GM13977 (cell line): ENCODE data around the gene GRID2IP.
"Not testable (repeated sequence)": the region's sequence is repeated elsewhere in the genome, so short reads cannot be mapped to it uniquely, and the experiment has no call there.

ENCODE experiments used
- DNase-seq: peaks from one replicate; pipeline ENCODE4 v3.0.0; 2012; ENCODE audit warnings: low spot score
- in situ Hi-C: fragments of 300-500 bp; cut with MboI; formaldehyde crosslinking; loops from one replicate; pipeline ENCODE4 v1.12.0; 2022; ENCODE audit warnings: low sequenced_read_pairs, low pct_unique_long_range_greater_than_20kb, mixed read lengths, inconsistent platforms; ENCODE audit not compliant: unreplicated experiment
- TF ChIP-seq, protein P1 (sequence below): IDR thresholded peaks from 2 replicates; pipeline ENCODE4 v1.5.1; 2012; ENCODE audit warnings: mild to moderate bottlenecking, control low read depth; ENCODE audit not compliant: insufficient read depth; ENCODE audit errors: extremely low read depth, missing control alignments

GRID2IP gene

DNA sequence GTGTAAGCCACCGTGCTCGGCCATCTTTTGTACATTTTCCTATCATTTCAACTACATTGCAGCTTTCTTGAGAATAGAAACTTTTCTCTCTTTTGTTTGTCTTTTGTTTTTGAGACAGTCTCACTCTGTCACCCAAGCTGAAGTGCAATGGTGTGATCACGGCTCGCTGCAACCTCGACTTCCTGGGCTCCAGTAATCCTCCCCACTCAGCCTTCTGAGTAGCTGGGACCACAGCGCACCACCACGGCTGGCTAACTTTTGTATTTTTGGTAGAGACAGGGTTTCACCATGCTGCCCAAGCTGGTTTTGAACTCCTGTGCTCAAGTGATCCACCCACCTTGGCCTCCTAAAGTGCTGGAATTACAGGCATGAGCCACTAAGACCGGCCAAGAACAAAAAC lies 72.2 kb downstream of the GRID2IP start:
- in situ Hi-C loops, result no loop called here
- DNase-seq, result no peak
- TF ChIP-seq, protein P1, sequence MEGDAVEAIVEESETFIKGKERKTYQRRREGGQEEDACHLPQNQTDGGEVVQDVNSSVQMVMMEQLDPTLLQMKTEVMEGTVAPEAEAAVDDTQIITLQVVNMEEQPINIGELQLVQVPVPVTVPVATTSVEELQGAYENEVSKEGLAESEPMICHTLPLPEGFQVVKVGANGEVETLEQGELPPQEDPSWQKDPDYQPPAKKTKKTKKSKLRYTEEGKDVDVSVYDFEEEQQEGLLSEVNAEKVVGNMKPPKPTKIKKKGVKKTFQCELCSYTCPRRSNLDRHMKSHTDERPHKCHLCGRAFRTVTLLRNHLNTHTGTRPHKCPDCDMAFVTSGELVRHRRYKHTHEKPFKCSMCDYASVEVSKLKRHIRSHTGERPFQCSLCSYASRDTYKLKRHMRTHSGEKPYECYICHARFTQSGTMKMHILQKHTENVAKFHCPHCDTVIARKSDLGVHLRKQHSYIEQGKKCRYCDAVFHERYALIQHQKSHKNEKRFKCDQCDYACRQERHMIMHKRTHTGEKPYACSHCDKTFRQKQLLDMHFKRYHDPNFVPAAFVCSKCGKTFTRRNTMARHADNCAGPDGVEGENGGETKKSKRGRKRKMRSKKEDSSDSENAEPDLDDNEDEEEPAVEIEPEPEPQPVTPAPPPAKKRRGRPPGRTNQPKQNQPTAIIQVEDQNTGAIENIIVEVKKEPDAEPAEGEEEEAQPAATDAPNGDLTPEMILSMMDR, result no peak

- TF ChIP-seq, protein P1, result no peak
- DNase-seq, result no peak
- in situ Hi-C loops, result no loop called here
Observed at GRCh38 chr7:6478186-6478585, 73.1 kb downstream of the GRID2IP start.

DNA sequence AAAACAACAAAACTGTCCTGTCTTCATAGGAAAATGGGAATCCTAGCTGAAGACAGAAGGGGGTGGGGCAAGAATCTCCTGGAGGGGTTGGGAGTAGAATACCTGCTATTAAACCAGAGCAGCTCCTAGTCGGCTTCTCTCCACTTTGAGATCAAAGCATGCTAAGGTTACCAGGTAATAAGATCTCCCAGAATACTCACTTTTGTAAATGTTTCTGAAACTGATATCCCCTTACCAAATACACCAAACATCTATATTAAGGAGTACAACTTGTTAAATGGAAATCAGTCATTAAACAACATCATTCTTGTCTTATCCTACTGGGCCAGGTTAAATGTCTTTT lies 74.0 kb downstream of the GRID2IP start:
- TF ChIP-seq, protein P1, result no peak
- in situ Hi-C loops, result no loop called here
- no peak for DNase-seq

- DNase-seq, result no peak
- TF ChIP-seq, protein P1, result no peak
Observed at GRCh38 chr7:6476596-6477317, 74.5 kb downstream of the GRID2IP start.

GRCh38 chr7:6475433-6476186 lies 75.7 kb downstream of the GRID2IP start:
- in situ Hi-C loops, result no loop called here
- no peak for DNase-seq
- TF ChIP-seq, protein P1, result no peak

More at GRCh38 chr7:6476596-6477317, 74.5 kb downstream of the GRID2IP start:
- in situ Hi-C loops, result no loop called here

DNA sequence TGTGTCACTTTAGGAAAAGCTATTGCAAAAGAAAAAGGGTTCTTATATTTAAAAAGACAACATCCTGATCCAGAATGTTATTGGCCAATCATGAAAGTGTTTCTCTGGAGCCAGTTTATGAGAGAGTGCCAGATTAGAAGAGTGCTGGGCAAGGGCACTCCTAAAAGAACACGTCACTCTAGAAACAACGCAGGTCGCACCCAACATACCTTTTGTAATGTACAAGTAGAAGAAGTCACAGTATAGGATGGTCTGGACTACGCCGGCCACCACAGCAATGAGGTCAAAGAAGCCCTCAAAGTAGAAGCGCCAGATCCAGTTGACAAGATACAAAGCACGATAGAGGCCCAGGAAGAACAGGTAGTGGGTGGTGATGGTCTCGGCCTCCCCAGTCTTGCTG lies 85.4 kb downstream of the GRID2IP start:
- TF ChIP-seq, protein P1, result no peak
- in situ Hi-C loops, result no loop called here
- DNase-seq, result no peak

DNA sequence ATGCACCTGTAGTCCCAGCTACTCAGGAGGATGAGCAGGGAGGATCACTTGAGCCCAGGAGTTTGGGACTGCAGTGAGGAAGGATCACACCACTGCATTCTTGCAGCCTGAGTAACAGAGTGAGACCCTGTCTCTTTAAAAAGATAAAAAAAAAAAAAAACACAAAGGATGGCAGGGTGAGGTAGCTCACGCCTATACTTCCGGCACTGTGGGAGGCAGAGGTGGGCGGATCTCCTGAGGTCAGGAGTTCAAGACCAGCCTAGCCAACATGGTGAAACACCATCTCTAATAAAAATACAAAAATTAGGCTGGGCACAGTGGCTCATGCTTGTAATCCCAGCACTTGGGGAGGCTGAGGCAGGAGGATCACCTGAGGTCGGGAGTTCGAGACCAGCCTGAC lies 87.7 kb downstream of the GRID2IP start:
- in situ Hi-C loops, result not testable (repeated sequence)

More for the DNA sequence above, 87.7 kb downstream of the GRID2IP start:
- DNase-seq, result not testable (repeated sequence)
